Measurements from ENCODE around the gene CEP164.

The CEP164 gene

GRCh38 chr11:117327567-117328374, at the start of gene CEP164:
TSS of gene CEP164 (plus strand) at chr11:117327854. CDS start at chr11:117338587, 10,733 bp downstream.
- peak; percentile 92 for DNase-seq (ENCODE audit: low read depth)

- DNase-seq (ENCODE audit: low read depth), result no peak
Measured at GRCh38 chr11:117278347-117278746, 49.3 kb upstream of the CEP164 start.

- no peak for DNase-seq (ENCODE audit: low read depth)
Measured at GRCh38 chr11:117279711-117280376, 47.8 kb upstream of the CEP164 start.

- no peak for DNase-seq (ENCODE audit: low read depth)
Measured at GRCh38 chr11:117281159-117281558, 46.5 kb upstream of the CEP164 start.

- no peak for DNase-seq (ENCODE audit: low read depth)
Measured at GRCh38 chr11:117281869-117282268, 45.8 kb upstream of the CEP164 start.

GRCh38 chr11:117282956-117283355, 44.7 kb upstream of the CEP164 start:
- DNase-seq (ENCODE audit: low read depth), result no peak

GRCh38 chr11:117284053-117284452, 43.6 kb upstream of the CEP164 start:
- DNase-seq (ENCODE audit: low read depth), result no peak

- no peak for DNase-seq (ENCODE audit: low read depth)
Measured at GRCh38 chr11:117286588-117286987, 41.1 kb upstream of the CEP164 start.

GRCh38 chr11:117287668-117288067, 40.0 kb upstream of the CEP164 start:
- DNase-seq (ENCODE audit: low read depth), result no peak

- DNase-seq (ENCODE audit: low read depth), result no peak
Measured at GRCh38 chr11:117289795-117290194, 37.9 kb upstream of the CEP164 start.

GRCh38 chr11:117290809-117291396, 36.8 kb upstream of the CEP164 start, which contains the start of gene BACE1-AS:
TSS of gene BACE1-AS (plus strand) at chr11:117291346.
- DNase-seq (ENCODE audit: low read depth), result no peak

GRCh38 chr11:117292616-117293015, 35.0 kb upstream of the CEP164 start:
- no peak for DNase-seq (ENCODE audit: low read depth)

- DNase-seq (ENCODE audit: low read depth), result no peak
Measured at GRCh38 chr11:117295438-117296137, 32.1 kb upstream of the CEP164 start.

GRCh38 chr11:117296881-117297280, 30.8 kb upstream of the CEP164 start:
- DNase-seq (ENCODE audit: low read depth), result no peak

GRCh38 chr11:117298195-117298594, 29.5 kb upstream of the CEP164 start:
- DNase-seq (ENCODE audit: low read depth), result no peak

GRCh38 chr11:117299351-117300282, 28.0 kb upstream of the CEP164 start:
- DNase-seq (ENCODE audit: low read depth), result no peak

GRCh38 chr11:117300283-117300663, 27.4 kb upstream of the CEP164 start:
- DNase-seq (ENCODE audit: low read depth), result no peak

GRCh38 chr11:117300773-117301172, 26.9 kb upstream of the CEP164 start:
- no peak for DNase-seq (ENCODE audit: low read depth)

GRCh38 chr11:117302228-117302627, 25.4 kb upstream of the CEP164 start:
- no peak for DNase-seq (ENCODE audit: low read depth)

GRCh38 chr11:117303101-117303500, 24.6 kb upstream of the CEP164 start:
- DNase-seq (ENCODE audit: low read depth), result no peak

- DNase-seq (ENCODE audit: low read depth), result no peak
Measured at GRCh38 chr11:117303646-117304315, 23.9 kb upstream of the CEP164 start.

Measured in stimulated activated CD4-positive, alpha-beta T cell treated with anti-CD3 and anti-CD28 coated beads, Interleukin-2, amount 100 ng/mL, for 4 hours (primary cell).